K562 (cell line): Measurements from ENCODE around the gene CCNL2. TPM values are rescaled to one million over a fixed set of nuclear protein-coding genes. Genes with fewer than 3 reads are reported as not detected.

Experiments used
- ATAC-seq: fragments of 200-7000 bp; cut with Tn5 transposase; 3 replicates; pipeline ENCODE4 v1.9.1; 2020; ENCODE audit warnings: moderate library complexity
- BruUV-seq: library from RNA; stranded (reverse); fragments of 400-500 nt; replicated peaks from 2 replicates; lab custom pipeline; 2021; lab: Mats Ljungman, UMichigan
- CTCF ChIA-PET: fragments of 300-600 bp; formaldehyde crosslinking; extraction: SDS; loops from one replicate; lab custom pipeline; 2021; ENCODE audit warnings: low intra/inter-chr PET ratio; lab: Yijun Ruan, JAX
- POLR2A ChIA-PET: fragments of 300-600, 350-650 bp; sonication (Branson Sonifier 250); formaldehyde crosslinking; extraction: SDS; loops from one replicate; lab custom pipeline; 2021; ENCODE audit warnings: antibody characterized with exemption, inconsistent platforms; lab: Yijun Ruan, JAX
- DNase-seq, 4 experiments: peaks; one replicate each; pipeline versions ENCODE4 v3.0.0 to v3.0.0-alpha.2; 2011 to 2018; ENCODE audit warnings: low spot score in 3 of 4, mixed read lengths in 3 of 4; ENCODE audit errors: extremely low read depth in 1 of 4
- FAIRE-seq: peaks from 2 replicates; lab custom pipeline; 2011; peaks lifted over from hg19 to GRCh38; lab: Jason Lieb, UNC
- H2AFZ ChIP-seq: 2 replicates; pipeline ENCODE4 v1.6.0; 2011; ENCODE audit warnings: low read depth, low read length, control low read depth, inconsistent platforms
- H3K27ac ChIP-seq: fragments of 200-600 bp; 3 replicates; pipeline ENCODE4 v1.8.0; 2011; ENCODE audit warnings: low read depth, mild to moderate bottlenecking, control low read depth, inconsistent platforms, low read length, moderate library complexity, mixed read lengths; ENCODE audit errors: extremely low read depth
- H3K27me3 ChIP-seq, 2 experiments: fragments of 300-600 bp in 1 of 2; 2 replicates in 1 of 2; 3 replicates in 1 of 2; pipeline versions ENCODE4 v1.6.0 to v1.8.0; 2011; ENCODE audit warnings: inconsistent platforms in 2 of 2, low read length in 2 of 2, mild to moderate bottlenecking in 1 of 2, mixed read lengths in 1 of 2, moderate library complexity in 1 of 2; ENCODE audit not compliant: control insufficient read depth in 2 of 2, insufficient read depth in 2 of 2
- H3K36me3 ChIP-seq: fragments of 300-600 bp; 3 replicates; pipeline ENCODE4 v1.8.0; 2011; ENCODE audit warnings: mild to moderate bottlenecking, low read length, inconsistent platforms; ENCODE audit not compliant: control insufficient read depth, insufficient read depth
- H3K4me1 ChIP-seq, 2 experiments: fragments of 200-600 bp in 1 of 2; replicated peaks in 1 of 2; 2 replicates in 1 of 2; 3 replicates in 1 of 2; pipeline versions ENCODE4 v1.5.1 to v1.8.0; 2011; ENCODE audit warnings: inconsistent platforms in 2 of 2, low read length in 2 of 2, mild to moderate bottlenecking in 1 of 2, mixed read lengths in 1 of 2, moderate library complexity in 1 of 2; ENCODE audit not compliant: control insufficient read depth in 2 of 2, insufficient read depth in 2 of 2
- H3K4me2 ChIP-seq: 2 replicates; pipeline ENCODE4 v1.6.1; 2011; ENCODE audit warnings: low read length, control low read depth, inconsistent platforms, mixed read lengths; ENCODE audit not compliant: insufficient read depth
- H3K4me3 ChIP-seq: fragments of 200-600 bp; sonication (generic), shearing (Covaris generic); 2 replicates; pipeline ENCODE4 v1.5.1; 2016; ENCODE audit warnings: control low read depth, inconsistent platforms
- H3K79me2 ChIP-seq: fragments of 200-600 bp; 3 replicates; pipeline ENCODE4 v1.8.0; 2011; ENCODE audit warnings: low read length, inconsistent platforms; ENCODE audit not compliant: control insufficient read depth, insufficient read depth
- H3K9ac ChIP-seq, 2 experiments: 2 replicates each; pipeline versions ENCODE4 v1.6.0 to v1.6.1; 2011; ENCODE audit warnings: low read depth in 2 of 2, low read length in 2 of 2, control low read depth in 1 of 2, inconsistent platforms in 1 of 2, mild to moderate bottlenecking in 1 of 2, mixed read lengths in 1 of 2; ENCODE audit not compliant: insufficient read depth in 1 of 2
- H3K9me1 ChIP-seq: one replicate; pipeline ENCODE4 v1.6.0; 2011; ENCODE audit warnings: inconsistent platforms, mild to moderate bottlenecking, low read length, moderate library complexity; ENCODE audit not compliant: control insufficient read depth, insufficient read depth
- H3K9me3 ChIP-seq: replicated peaks from 2 replicates; pipeline ENCODE4 v1.5.1; 2011; ENCODE audit warnings: low read depth, low read length, inconsistent platforms; ENCODE audit not compliant: control insufficient read depth, insufficient read depth
- H4K20me1 ChIP-seq: replicated peaks from 2 replicates; pipeline ENCODE4 v1.6.1; 2011; ENCODE audit warnings: low read length, inconsistent platforms, mixed read lengths; ENCODE audit not compliant: control insufficient read depth, insufficient read depth
- BRD4 ChIP-seq: fragments of 200-600 bp; sonication (generic); IDR thresholded peaks from 2 replicates; pipeline ENCODE4 v1.6.1; 2017; ENCODE audit warnings: inconsistent platforms
- ELF1 ChIP-seq: fragments of 200-800 bp; sonication (Bioruptor generic); IDR thresholded peaks from 2 replicates; pipeline ENCODE4 v1.6.1; 2016; ENCODE audit warnings: missing genetic modification characterization, missing compliant biosample characterization
- HMG20A ChIP-seq: fragments of 450-650 bp; formaldehyde crosslinking; conservative IDR thresholded peaks from 2 replicates; pipeline ENCODE4 v1.4.0; 2020; ENCODE audit warnings: mild to moderate bottlenecking, mixed read lengths
- HNRNPH1 ChIP-seq: fragments of 200-400 bp; formaldehyde crosslinking; optimal IDR thresholded peaks from 2 replicates; pipeline ENCODE3; 2017; ENCODE audit warnings: low read depth, mild to moderate bottlenecking, low read length, moderate library complexity
- JUNB ChIP-seq: fragments of 450-650 bp; formaldehyde crosslinking; conservative IDR thresholded peaks from 2 replicates; pipeline ENCODE4 v1.4.0; 2020; ENCODE audit warnings: mild to moderate bottlenecking
- KLF13 ChIP-seq: fragments of 450-650 bp; IDR thresholded peaks from 2 replicates; pipeline ENCODE4 v1.6.1; 2016; ENCODE audit warnings: missing genetic modification characterization, low read depth, mild to moderate bottlenecking, missing compliant biosample characterization, moderate library complexity, borderline replicate concordance
- MED1 ChIP-seq: sonication (generic); formaldehyde crosslinking; IDR thresholded peaks from 2 replicates; pipeline ENCODE4 v1.8.1; 2023; ENCODE audit warnings: missing genetic modification reagents, borderline replicate concordance
- NR2C1 ChIP-seq, 2 experiments: fragments of 450-650 bp; IDR thresholded peaks; 2 replicates each; pipeline ENCODE4 v1.6.1; 2017; ENCODE audit warnings: mild to moderate bottlenecking in 2 of 2, antibody characterized with exemption in 1 of 2, inconsistent platforms in 1 of 2, missing compliant biosample characterization in 1 of 2, missing genetic modification characterization in 1 of 2
- NR4A1 ChIP-seq, 2 experiments: fragments of 250-450 bp in 1 of 2; fragments of 450-650 bp in 1 of 2; sonication (Bioruptor Pico) in 1 of 2; IDR thresholded peaks; 2 replicates each; pipeline versions ENCODE4 v1.4.0 to v1.6.1; 2016 to 2020; ENCODE audit warnings: mild to moderate bottlenecking in 2 of 2, missing compliant biosample characterization in 1 of 2, missing genetic modification characterization in 1 of 2, moderate library complexity in 1 of 2
- RBM17 ChIP-seq: fragments of 200-400 bp; formaldehyde crosslinking; IDR thresholded peaks from 2 replicates; pipeline ENCODE4 v1.6.1; 2017; ENCODE audit warnings: low read depth, mild to moderate bottlenecking, low read length, borderline replicate concordance
- SAP30 ChIP-seq: fragments of 200-600 bp; sonication (generic); IDR thresholded peaks from 2 replicates; pipeline ENCODE4 v1.6.1; 2012; ENCODE audit warnings: borderline replicate concordance, low read depth, mild to moderate bottlenecking, moderate library complexity, low read length, control low read depth, inconsistent platforms; ENCODE audit not compliant: insufficient read depth, poor library complexity, severe bottlenecking
- TAF15 ChIP-seq: fragments of 200-400 bp; formaldehyde crosslinking; IDR thresholded peaks from 2 replicates; pipeline ENCODE4 v1.6.1; 2017; ENCODE audit warnings: mild to moderate bottlenecking, low read depth, low read length, moderate library complexity
- ZBTB7A ChIP-seq: IDR thresholded peaks from 2 replicates; pipeline ENCODE4 v1.6.1; 2011; ENCODE audit warnings: low read depth, mild to moderate bottlenecking, low read length, moderate library complexity, borderline replicate concordance; ENCODE audit not compliant: control insufficient read depth
- ZNF3 ChIP-seq: fragments of 250-450 bp; sonication (Bioruptor Pico); IDR thresholded peaks from 2 replicates; pipeline ENCODE4 v1.5.0; 2021; ENCODE audit warnings: mild to moderate bottlenecking, moderate library complexity
- ZNF384 ChIP-seq: IDR thresholded peaks from 2 replicates; pipeline ENCODE4 v1.6.1; 2012; ENCODE audit warnings: low read depth, low read length, improper control_type of control experiment
- ZNF785 ChIP-seq: fragments of 250-450 bp; sonication (Bioruptor Pico); IDR thresholded peaks from 2 replicates; pipeline ENCODE4 v1.4.0; 2020; ENCODE audit warnings: mild to moderate bottlenecking
- WGBS: fragments of 100-300 bp; shearing (Covaris generic); methylation state at CpG from one replicate; pipeline ENCODE4 v1.1.6; 2016; ENCODE audit warnings: low coverage, mixed read lengths; ENCODE audit not compliant: insufficient coverage; ENCODE audit errors: missing lambda C conversion rate; 5-methylcytosine and 5-hydroxymethylcytosine counted together
- in situ Hi-C: fragments of 300-500 bp; cut with MboI; formaldehyde crosslinking; loops from 4 replicates; pipeline ENCODE4 v1.15.0; 2018; ENCODE audit warnings: inconsistent platforms, mixed read lengths
- intact Hi-C: fragments of 100-400 bp; cut with micrococcal nuclease; formaldehyde crosslinking; loops from 2 replicates; pipeline ENCODE4 v1.14.2; 2022
- polyA plus RNA-seq, 8 experiments: library from polyadenylated mRNA; depleted of rRNA in 4 of 8; stranded (reverse) in 5 of 8; unstranded in 3 of 8; fragments of >200 nt; fragmentation: Nextera tagmentation in 2 of 8; fragmentation: Illumina TruSeq in 1 of 8; extraction: Ambion mirVana in 2 of 8; extraction: Trizol in 1 of 8; gene quantifications; 2 replicates each; pipeline versions ENCODE4 v1.2.1 to v1.2.3, GENCODE V29; 2011 to 2014; ENCODE audit warnings: inconsistent platforms in 1 of 8, missing spikeins in 1 of 8
- total RNA-seq, 7 experiments: library from RNA; depleted of rRNA in 6 of 7; stranded (reverse); fragments of >200 nt in 6 of 7; fragmentation: Illumina TruSeq in 2 of 7; extraction: Trizol in 2 of 7; gene quantifications; 2 replicates each; pipeline versions ENCODE4 v1.2.1 to v1.2.3, GENCODE V29; 2011 to 2021; ENCODE audit warnings: low replicate concordance in 1 of 7

The CCNL2 gene
- total and polyA plus RNA-seq, 9 of the 15 experiments (the other 6 are each of a cell fraction or from before 2014, with no cell fraction given) = 2.8 to 287 (median 94.5) TPM

DNA sequence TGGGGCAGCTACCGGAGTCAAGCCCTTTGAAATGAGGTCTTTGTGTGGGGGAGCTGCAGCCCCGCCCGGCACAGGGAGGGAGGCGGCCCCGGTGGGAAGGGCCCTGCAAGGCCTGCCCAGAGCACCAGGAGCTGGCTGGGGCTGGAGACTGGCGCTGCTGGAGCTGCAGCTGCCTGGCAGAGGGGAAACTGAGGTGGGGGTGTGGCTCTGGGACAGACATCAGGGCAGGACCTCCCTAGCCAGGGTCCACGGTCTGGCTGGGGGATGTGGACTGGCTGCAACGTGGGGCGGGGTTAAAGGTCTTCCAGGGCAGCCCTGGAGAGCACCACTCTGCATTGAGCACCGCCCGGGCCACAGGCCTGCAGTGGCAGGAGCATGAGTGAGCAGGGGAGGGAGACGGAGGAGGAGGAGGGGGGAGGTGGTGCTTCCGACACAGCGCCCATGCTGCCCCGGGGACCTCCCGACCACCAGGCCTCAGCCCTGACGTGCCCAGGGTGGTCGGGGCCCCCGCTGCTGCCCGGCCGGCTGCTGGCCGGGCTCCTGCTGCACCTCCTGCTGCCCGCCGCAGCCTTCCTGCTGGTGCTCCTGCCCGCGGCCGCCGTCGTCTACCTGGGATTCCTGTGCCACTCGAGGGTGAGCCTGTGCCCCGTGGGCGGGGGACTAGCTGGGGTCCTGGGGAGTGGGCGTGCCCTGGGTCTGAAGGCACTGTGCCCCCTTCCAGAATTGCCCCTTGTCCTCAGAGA lies 26.8 kb upstream of the CCNL2 start:
- Histone ChIP-seq H4K20me1 (no peaks in the 10 kb centered on the region), H3K4me1 (peaks cover 4 to 52% of the 10 kb centered on the region in 2 experiments), H3K4me3 (no peak overlapping the region), H3K9me3 (no peaks in the 10 kb centered on the region), H3K9ac (peak overlapping the region in 1 of 2 experiments; percentile 74; a peak in 2 of 4 replicates), H3K4me2 (no peak overlapping the region), H3K9me1 (no peaks in the 10 kb centered on the region), H3K79me2 (no peaks in the 10 kb centered on the region), H2AFZ (no peak overlapping the region), H3K27ac (no peak overlapping the region), H3K36me3 (no peaks in the 10 kb centered on the region), H3K27me3 (no peaks in the 10 kb centered on the region)
- no TSS peak for BruUV-seq
- WGBS = 64% methylated on average over 29 of the region's 33 CpGs
- FAIRE-seq (no peak), ATAC-seq (peak; percentile 47), DNase-seq (peak in 1 of 4 experiments; percentile 66)
- CTCF ChIA-PET = no interaction called here
- POLR2A ChIA-PET = interaction anchor here (0.6 to 1.8 kb wide), 2 partner anchors 17 to 18 kb away, joined by 4 read pairs; no protein-coding TSS in a partner anchor
- peak; percentile 31; the same call in 1 of the 2 replicates for TF ChIP-seq NR2C1 (IDR thresholded peaks at IDR 0.05)
- TF ChIP-seq NR2C1 (tag; IDR thresholded peaks at IDR 0.05) = peak; percentile 36; the same call in 1 of the 2 replicates
- no peak for TF ChIP-seq ELF1
- intact Hi-C loops (no loop called here), in situ Hi-C loops (no loop called here)

DNA sequence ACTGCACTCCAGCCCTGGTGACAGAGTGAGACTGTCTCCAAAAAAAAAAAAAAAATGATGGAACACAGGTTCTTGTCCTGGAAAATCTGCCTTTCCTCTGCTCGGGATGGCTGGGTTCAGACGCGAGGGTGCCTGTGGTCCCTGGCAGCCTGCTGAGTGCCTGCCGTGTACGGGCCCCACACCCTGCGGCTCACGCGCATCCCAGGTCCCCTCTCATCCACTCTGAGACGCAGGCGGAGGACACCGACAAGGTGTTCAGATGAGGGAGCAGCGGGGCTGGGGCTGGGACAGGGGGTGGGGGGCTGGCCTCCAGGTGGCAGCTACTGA lies 26.3 kb upstream of the CCNL2 start:
- Histone ChIP-seq H3K9ac (no peak overlapping the region; a peak in 1 of 4 replicates), H3K9me3 (no peaks in the 10 kb centered on the region), H3K4me1 (peaks cover 3 to 50% of the 10 kb centered on the region in 2 experiments), H3K79me2 (no peaks in the 10 kb centered on the region), H3K9me1 (no peaks in the 10 kb centered on the region), H3K36me3 (no peaks in the 10 kb centered on the region), H2AFZ (no peak overlapping the region), H3K27me3 (no peaks in the 10 kb centered on the region), H3K4me3 (no peak overlapping the region), H3K4me2 (no peak overlapping the region), H3K27ac (no peak overlapping the region), H4K20me1 (no peaks in the 10 kb centered on the region)
- BruUV-seq = no TSS peak
- ATAC-seq (no peak), FAIRE-seq (no peak), DNase-seq (peak in 1 of 4 experiments; percentile 74)
- 75% methylated on average over 9 of the region's 12 CpGs for WGBS
- ChIA-PET CTCF (no interaction called here), POLR2A (interaction anchor here (1.0 to 1.8 kb wide), 2 partner anchors 10 to 17 kb away, joined by 4 read pairs; no protein-coding TSS in a partner anchor)
- in situ Hi-C loops = no loop called here
- intact Hi-C loops = no loop called here
- TF ChIP-seq BRD4 = no peak
- TF ChIP-seq HMG20A (CRISPR knock-in tag) = no peak
- no peak for TF ChIP-seq ZNF384
- no peak for TF ChIP-seq SAP30
- no peak for TF ChIP-seq JUNB (CRISPR knock-in tag)
- TF ChIP-seq ZBTB7A = no peak
- TF ChIP-seq KLF13 (tag) = no peak
- TF ChIP-seq RBM17 = no peak
- TF ChIP-seq NR4A1 (CRISPR knock-in tag; IDR thresholded peaks at IDR 0.05) = no peak
- TF ChIP-seq NR4A1 (tag; IDR thresholded peaks at IDR 0.05) = no peak
- TF ChIP-seq ZNF3 = no peak
- TF ChIP-seq ZNF785 (CRISPR knock-in tag) = no peak
- no peak for TF ChIP-seq MED1 (CRISPR knock-in tag)
- TF ChIP-seq HNRNPH1 = no peak
- TF ChIP-seq TAF15 = no peak
